Panc1 (cell line): ENCODE measurements around the gene MAP2K1. TPM values are rescaled to one million over a fixed set of nuclear protein-coding genes. Genes with fewer than 3 reads are reported as not detected.
"Not testable (repeated sequence)": the region's sequence is repeated elsewhere in the genome, so short reads cannot be mapped to it uniquely, and the experiment has no call there.

Source experiments
- ATAC-seq: fragments of 200-7000 bp; cut with Tn5 transposase; 2 replicates; pipeline ENCODE4 v1.9.1; 2020; ENCODE audit warnings: mild to moderate bottlenecking, moderate library complexity
- BruUV-seq: library from RNA; stranded (reverse); fragments of 400-500 nt; replicated peaks from 2 replicates; lab custom pipeline; 2021; lab: Mats Ljungman, UMichigan
- CTCF ChIA-PET: fragments of 300-600 bp; sonication (Branson Sonifier 250); formaldehyde crosslinking; loops from one replicate; lab custom pipeline; 2022; ENCODE audit warnings: antibody characterized with exemption; lab: Charles Lee
- POLR2A ChIA-PET: fragments of 300-600 bp; sonication (Branson Sonifier 250); formaldehyde crosslinking; loops from one replicate; lab custom pipeline; 2022; ENCODE audit warnings: antibody characterized with exemption; lab: Charles Lee
- DNase-seq: peaks from one replicate; pipeline ENCODE4 v3.0.0-alpha.2; 2010; ENCODE audit warnings: low read depth, low spot score
- H3K27ac ChIP-seq: 2 replicates; pipeline ENCODE4 v1.5.1; 2011; ENCODE audit warnings: mild to moderate bottlenecking, low read length, inconsistent platforms
- H3K27me3 ChIP-seq: fragments of 200-500 bp; sonication (Bioruptor generic); 2 replicates; pipeline ENCODE4 v1.6.0; 2014; ENCODE audit warnings: low read length, inconsistent platforms; ENCODE audit not compliant: control insufficient read depth, insufficient read depth
- H3K36me3 ChIP-seq: fragments of 200-500 bp; sonication (Bioruptor generic); 2 replicates; pipeline ENCODE4 v1.5.1; 2014; ENCODE audit warnings: inconsistent platforms, mild to moderate bottlenecking, low read length, moderate library complexity; ENCODE audit not compliant: control insufficient read depth, insufficient read depth
- H3K4me1 ChIP-seq: 2 replicates; pipeline ENCODE4 v1.5.1; 2011; ENCODE audit warnings: inconsistent platforms, mild to moderate bottlenecking, low read length, moderate library complexity; ENCODE audit not compliant: control insufficient read depth, insufficient read depth
- H3K4me3 ChIP-seq, 2 experiments: 2 replicates each; pipeline ENCODE4 v1.5.1; 2011 to 2012; ENCODE audit warnings: low read depth in 2 of 2, low read length in 2 of 2, mild to moderate bottlenecking in 2 of 2, inconsistent platforms in 1 of 2, moderate library complexity in 1 of 2
- H3K9me3 ChIP-seq: fragments of 200-500 bp; sonication (Bioruptor generic); 2 replicates; pipeline ENCODE4 v1.5.1; 2014; ENCODE audit warnings: low read depth, mild to moderate bottlenecking, inconsistent platforms, low read length, moderate library complexity; ENCODE audit not compliant: control insufficient read depth, insufficient read depth
- POLR2AphosphoS5 ChIP-seq: IDR thresholded peaks from 2 replicates; pipeline ENCODE4 v1.6.1; 2012; ENCODE audit warnings: mild to moderate bottlenecking, low read depth, low read length, moderate library complexity
- SIN3A ChIP-seq: IDR thresholded peaks from 2 replicates; pipeline ENCODE4 v1.6.1; 2012; ENCODE audit warnings: low read depth, mild to moderate bottlenecking, low read length, moderate library complexity, borderline replicate concordance; ENCODE audit not compliant: insufficient read depth
- TCF7L2 ChIP-seq: IDR thresholded peaks from 2 replicates; pipeline ENCODE4 v1.6.1; 2011; ENCODE audit warnings: mild to moderate bottlenecking, low read depth, low read length, inconsistent platforms
- in situ Hi-C: cut with HindIII; loops from 2 replicates; pipeline ENCODE4 v1.10.0; 2016; ENCODE audit warnings: low sequenced_read_pairs, low pct_unique_long_range_greater_than_20kb
- intact Hi-C: fragments of 100-400 bp; cut with micrococcal nuclease; formaldehyde crosslinking; loops from one replicate; pipeline ENCODE4 v1.10.0; 2022; ENCODE audit not compliant: unreplicated experiment
- total RNA-seq: library from RNA; stranded (reverse); gene quantifications from one replicate; pipeline ENCODE4 v1.2.1, GENCODE V29; 2021; ENCODE audit not compliant: unreplicated experiment
- TF ChIP-seq, protein P1 (sequence below): fragments of 450-650 bp; IDR thresholded peaks from 2 replicates; pipeline ENCODE4 v1.5.1; 2017; ENCODE audit warnings: mild to moderate bottlenecking
- TF ChIP-seq, protein P2 (sequence below), 2 experiments: IDR thresholded peaks; 2 replicates each; pipeline ENCODE4 v1.6.1; 2011 to 2012; ENCODE audit warnings: low read depth in 2 of 2, control low read depth in 1 of 2, low read length in 1 of 2, mild to moderate bottlenecking in 1 of 2, moderate library complexity in 1 of 2; ENCODE audit not compliant: insufficient read depth in 1 of 2

The MAP2K1 gene
- total RNA-seq, 1 experiment from 2014 or later, result 67.9 TPM

DNA sequence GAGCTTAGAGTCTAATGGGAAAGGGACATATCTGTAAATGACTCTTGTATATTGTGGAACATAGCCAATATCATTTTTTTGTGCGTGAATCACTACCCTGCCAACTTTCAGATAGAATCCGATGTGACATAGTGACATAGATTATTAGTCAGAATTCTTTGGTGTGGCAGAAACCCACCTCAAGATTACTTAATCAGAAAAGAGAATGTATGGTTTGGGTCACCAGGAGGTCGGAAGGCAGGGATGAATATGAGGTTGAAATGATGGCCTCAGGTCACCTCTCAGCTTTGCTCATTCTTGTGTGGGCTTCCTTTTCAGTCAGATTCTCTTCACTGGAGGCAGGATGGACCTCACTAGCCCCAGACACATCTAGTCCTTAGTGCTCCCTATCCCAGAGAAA, 69.5 kb downstream of the MAP2K1 start:
- POLR2A ChIA-PET, result interaction anchor here (0.5 kb wide), 1 partner anchor 113 kb away, joined by 11 read pairs; no protein-coding TSS in a partner anchor
- Histone ChIP-seq H3K4me3 (no peak overlapping the region), H3K27me3 (no peaks in the 10 kb centered on the region), H3K9me3 (no peaks in the 10 kb centered on the region), H3K4me1 (no peaks in the 10 kb centered on the region), H3K36me3 (no peaks in the 10 kb centered on the region), H3K27ac (no peak overlapping the region)
- in situ Hi-C loops (no loop called here), intact Hi-C loops (no loop called here)
- ATAC-seq (no peak), DNase-seq (no peak)
- TF ChIP-seq, protein P1, sequence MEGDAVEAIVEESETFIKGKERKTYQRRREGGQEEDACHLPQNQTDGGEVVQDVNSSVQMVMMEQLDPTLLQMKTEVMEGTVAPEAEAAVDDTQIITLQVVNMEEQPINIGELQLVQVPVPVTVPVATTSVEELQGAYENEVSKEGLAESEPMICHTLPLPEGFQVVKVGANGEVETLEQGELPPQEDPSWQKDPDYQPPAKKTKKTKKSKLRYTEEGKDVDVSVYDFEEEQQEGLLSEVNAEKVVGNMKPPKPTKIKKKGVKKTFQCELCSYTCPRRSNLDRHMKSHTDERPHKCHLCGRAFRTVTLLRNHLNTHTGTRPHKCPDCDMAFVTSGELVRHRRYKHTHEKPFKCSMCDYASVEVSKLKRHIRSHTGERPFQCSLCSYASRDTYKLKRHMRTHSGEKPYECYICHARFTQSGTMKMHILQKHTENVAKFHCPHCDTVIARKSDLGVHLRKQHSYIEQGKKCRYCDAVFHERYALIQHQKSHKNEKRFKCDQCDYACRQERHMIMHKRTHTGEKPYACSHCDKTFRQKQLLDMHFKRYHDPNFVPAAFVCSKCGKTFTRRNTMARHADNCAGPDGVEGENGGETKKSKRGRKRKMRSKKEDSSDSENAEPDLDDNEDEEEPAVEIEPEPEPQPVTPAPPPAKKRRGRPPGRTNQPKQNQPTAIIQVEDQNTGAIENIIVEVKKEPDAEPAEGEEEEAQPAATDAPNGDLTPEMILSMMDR, result no peak
- TF ChIP-seq, protein P2, sequence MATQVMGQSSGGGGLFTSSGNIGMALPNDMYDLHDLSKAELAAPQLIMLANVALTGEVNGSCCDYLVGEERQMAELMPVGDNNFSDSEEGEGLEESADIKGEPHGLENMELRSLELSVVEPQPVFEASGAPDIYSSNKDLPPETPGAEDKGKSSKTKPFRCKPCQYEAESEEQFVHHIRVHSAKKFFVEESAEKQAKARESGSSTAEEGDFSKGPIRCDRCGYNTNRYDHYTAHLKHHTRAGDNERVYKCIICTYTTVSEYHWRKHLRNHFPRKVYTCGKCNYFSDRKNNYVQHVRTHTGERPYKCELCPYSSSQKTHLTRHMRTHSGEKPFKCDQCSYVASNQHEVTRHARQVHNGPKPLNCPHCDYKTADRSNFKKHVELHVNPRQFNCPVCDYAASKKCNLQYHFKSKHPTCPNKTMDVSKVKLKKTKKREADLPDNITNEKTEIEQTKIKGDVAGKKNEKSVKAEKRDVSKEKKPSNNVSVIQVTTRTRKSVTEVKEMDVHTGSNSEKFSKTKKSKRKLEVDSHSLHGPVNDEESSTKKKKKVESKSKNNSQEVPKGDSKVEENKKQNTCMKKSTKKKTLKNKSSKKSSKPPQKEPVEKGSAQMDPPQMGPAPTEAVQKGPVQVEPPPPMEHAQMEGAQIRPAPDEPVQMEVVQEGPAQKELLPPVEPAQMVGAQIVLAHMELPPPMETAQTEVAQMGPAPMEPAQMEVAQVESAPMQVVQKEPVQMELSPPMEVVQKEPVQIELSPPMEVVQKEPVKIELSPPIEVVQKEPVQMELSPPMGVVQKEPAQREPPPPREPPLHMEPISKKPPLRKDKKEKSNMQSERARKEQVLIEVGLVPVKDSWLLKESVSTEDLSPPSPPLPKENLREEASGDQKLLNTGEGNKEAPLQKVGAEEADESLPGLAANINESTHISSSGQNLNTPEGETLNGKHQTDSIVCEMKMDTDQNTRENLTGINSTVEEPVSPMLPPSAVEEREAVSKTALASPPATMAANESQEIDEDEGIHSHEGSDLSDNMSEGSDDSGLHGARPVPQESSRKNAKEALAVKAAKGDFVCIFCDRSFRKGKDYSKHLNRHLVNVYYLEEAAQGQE (IDR thresholded peaks at IDR 0.05; ENCODE audit: insufficient read depth in 1 of 2, low read depth in 2 of 2, low read length in 1 of 2), result no peak
- TF ChIP-seq POLR2AphosphoS5 (no peak), TCF7L2 (no peak), SIN3A (no peak)
- no TSS peak for BruUV-seq
- CTCF ChIA-PET, result no interaction called here

DNA sequence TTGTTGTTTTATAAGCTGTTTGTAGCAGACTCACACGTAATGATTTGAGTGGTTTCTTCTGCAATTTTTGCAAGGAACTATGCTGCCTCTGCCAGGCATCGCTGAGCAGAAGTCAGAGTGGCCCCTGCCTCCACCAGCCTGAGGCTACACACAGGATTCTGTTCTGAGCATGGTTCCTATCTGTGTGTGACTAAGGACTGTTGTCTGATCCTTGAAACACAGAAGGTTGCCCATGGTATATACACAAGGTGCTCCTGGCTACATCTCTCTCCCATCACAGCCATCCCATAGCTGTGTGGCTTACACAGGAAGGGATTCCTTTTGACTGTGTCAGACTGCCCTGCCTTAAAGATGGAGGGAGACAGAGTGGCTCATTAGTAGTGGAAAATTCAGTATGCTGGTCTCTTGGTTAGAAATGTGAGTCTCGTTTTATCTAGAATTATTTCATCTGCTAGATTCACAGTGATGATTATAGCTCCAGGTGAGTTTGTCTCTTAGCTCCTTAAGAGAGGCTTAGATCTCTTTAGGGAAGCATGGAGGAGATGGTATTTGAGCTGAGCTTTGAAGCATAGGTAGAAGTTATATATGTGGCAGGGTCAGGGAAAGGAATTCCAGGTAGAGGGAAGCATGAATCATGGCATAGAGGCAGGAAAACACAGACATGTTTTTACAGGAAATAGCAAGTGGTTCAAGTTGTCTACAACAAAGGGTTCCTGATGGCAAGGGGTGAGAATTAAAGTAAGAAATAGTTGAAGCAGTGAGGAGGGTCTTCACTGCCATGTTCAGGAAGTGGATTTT, 73.3 kb downstream of the MAP2K1 start:
- CTCF ChIA-PET, result no interaction called here
- no peak for ATAC-seq
- in situ Hi-C loops, result no loop called here
- intact Hi-C loops, result no loop called here
- H3K4me1 ChIP-seq, result no peaks in the 10 kb centered on the region
- no peaks in the 10 kb centered on the region for H3K36me3 ChIP-seq
- TF ChIP-seq POLR2AphosphoS5 (no peak), SIN3A (no peak)
- TF ChIP-seq, protein P1, result no peak
- H3K27me3 ChIP-seq, result no peaks in the 10 kb centered on the region
- POLR2A ChIA-PET, result no interaction called here
- no peak overlapping the region for H3K4me3 ChIP-seq
- no peak for DNase-seq
- H3K27ac ChIP-seq, result no peak overlapping the region
- BruUV-seq, result no TSS peak
- no peaks in the 10 kb centered on the region for H3K9me3 ChIP-seq

DNA sequence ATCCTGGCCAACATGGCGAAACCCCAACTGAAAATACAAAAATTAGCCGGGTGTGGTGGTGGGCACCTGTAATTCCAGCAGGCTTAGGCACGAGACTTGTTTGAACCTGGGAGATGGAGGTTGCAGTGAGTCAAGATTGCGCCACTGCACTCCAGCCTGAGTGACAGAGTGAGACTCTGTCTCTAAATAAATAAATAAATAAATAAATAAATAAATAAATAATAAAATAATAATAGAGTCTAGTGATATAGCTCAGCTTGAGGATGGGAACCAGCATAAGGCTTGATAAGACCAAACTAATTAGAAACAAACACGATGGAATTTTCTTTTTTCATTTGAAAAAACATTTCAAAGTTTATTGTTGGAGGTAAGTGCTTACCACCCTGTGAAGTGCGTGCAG, 74.6 kb downstream of the MAP2K1 start:
- POLR2A ChIA-PET, result interaction anchor here (0.7 kb wide), 1 partner anchor 113 kb away, joined by 4 read pairs; no protein-coding TSS in a partner anchor
- H3K4me3 ChIP-seq, intact Hi-C loops, H3K27ac ChIP-seq, ATAC-seq, H3K27me3 ChIP-seq, H3K36me3 ChIP-seq, in situ Hi-C loops, BruUV-seq, CTCF ChIA-PET, H3K4me1 ChIP-seq, DNase-seq, H3K9me3 ChIP-seq: not testable (repeated sequence)
